Uterus (tissue), 4 donors: Measurements from ENCODE around the gene ELOVL2. TPM values are rescaled to one million over a fixed set of nuclear protein-coding genes. Genes with fewer than 3 reads are reported as not detected.

Source experiments
- DNase-seq, 2 donors: peaks; one replicate each; pipeline ENCODE4 v3.0.0-alpha.2; 2019 to 2020
- H3K27ac ChIP-seq, 2 donors: fragments of 200-600 bp; sonication (generic); 1 replicate in 1 of 2; 2 replicates in 1 of 2; pipeline ENCODE4 v1.5.1; 2016 to 2018
- H3K27me3 ChIP-seq, 2 donors: fragments of 200-600 bp; sonication (generic); one replicate each; pipeline ENCODE4 v1.5.1; 2018 to 2019; ENCODE audit warnings: control low read depth in 1 of 2
- H3K36me3 ChIP-seq, 2 donors: fragments of 200-600 bp; sonication (generic); one replicate each; pipeline ENCODE4 v1.5.1; 2019; ENCODE audit warnings: control low read depth in 1 of 2
- H3K4me1 ChIP-seq, 2 donors: fragments of 200-600 bp; sonication (generic); one replicate each; pipeline ENCODE4 v1.5.1; 2018 to 2019; ENCODE audit warnings: control low read depth in 1 of 2
- H3K4me3 ChIP-seq, 2 donors: fragments of 200-600 bp; sonication (generic); 1 replicate in 1 of 2; 2 replicates in 1 of 2; pipeline ENCODE4 v1.5.1; 2018 to 2019; ENCODE audit warnings: mild to moderate bottlenecking in 1 of 2
- H3K9me3 ChIP-seq, 2 donors: fragments of 200-600 bp; sonication (generic); one replicate each; pipeline ENCODE4 v1.5.1; 2019; ENCODE audit warnings: control low read depth in 1 of 2
- POLR2A ChIP-seq, 2 donors: fragments of 450-650 bp; IDR thresholded peaks; one replicate each; pipeline ENCODE4 v1.6.1; 2016; ENCODE audit warnings: antibody characterized with exemption in 2 of 2, mild to moderate bottlenecking in 1 of 2, moderate library complexity in 1 of 2
- intact Hi-C: fragments of 100-400 bp; cut with DNase I; formaldehyde crosslinking; loops from one replicate; pipeline ENCODE4 v1.15.1; 2023; ENCODE audit warnings: low total_unique reads
- total RNA-seq, 4 donors: library from RNA; depleted of rRNA in 3 of 4; stranded (reverse); fragments of >200 nt in 3 of 4; gene quantifications; one replicate each; pipeline versions ENCODE4 v1.1.0 to v1.2.4, GENCODE V29; 2014 to 2023
- TF ChIP-seq, protein P1 (sequence below), 4 experiments: fragments of 200-600 bp in 2 of 4; fragments of 450-650 bp in 2 of 4; sonication (generic) in 2 of 4; IDR thresholded peaks; one replicate each; pipeline ENCODE4 v1.5.1; 2016 to 2019; ENCODE audit warnings: antibody characterized with exemption in 4 of 4, mild to moderate bottlenecking in 2 of 4, moderate library complexity in 1 of 4
- donor health status: DM: yes; HTN: yes; CAD: no.

ELOVL2 gene
- total RNA-seq, 4 donors from 2014 or later: 0.09 to 3.5 TPM; not detected in 2

DNA sequence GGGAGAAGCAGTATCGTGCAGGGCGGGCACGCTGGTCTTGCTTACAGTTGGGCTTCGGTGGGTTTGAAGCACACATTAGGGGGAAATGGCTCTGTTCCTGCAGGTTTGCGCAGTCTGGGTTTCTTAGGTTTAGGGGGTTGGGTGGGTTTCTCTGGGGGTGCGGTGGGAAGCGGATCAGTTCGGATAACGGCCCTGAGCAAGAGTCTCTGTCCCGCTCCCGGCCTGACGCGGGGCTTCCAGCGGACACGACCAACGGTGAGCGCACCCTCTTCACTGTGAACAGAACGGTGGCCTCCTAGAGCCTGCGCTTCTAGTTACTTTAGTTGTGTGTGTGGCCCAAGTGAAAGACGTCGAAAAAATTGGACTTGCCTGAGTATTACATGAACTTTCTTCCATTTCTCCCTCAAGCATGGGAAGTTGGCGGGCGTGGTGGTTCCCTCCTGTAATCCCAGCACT lies 635 bp upstream of the ELOVL2 start:
- DNase-seq: no peak
- intact Hi-C loops: no loop called here
- peaks cover 4 to 24% of the 10 kb centered on the region in 2 donors for H3K27me3 ChIP-seq

GRCh38 chr6:11043378-11043960 lies 636 bp downstream of the ELOVL2 start:
- peaks cover 4 to 20% of the 10 kb centered on the region in 2 donors for H3K27me3 ChIP-seq
- DNase-seq: no peak
- no peaks in the 10 kb centered on the region for H3K36me3 ChIP-seq
- H3K4me3 ChIP-seq: peak overlapping the region; percentile 23 to 35
- TF ChIP-seq, protein P1, sequence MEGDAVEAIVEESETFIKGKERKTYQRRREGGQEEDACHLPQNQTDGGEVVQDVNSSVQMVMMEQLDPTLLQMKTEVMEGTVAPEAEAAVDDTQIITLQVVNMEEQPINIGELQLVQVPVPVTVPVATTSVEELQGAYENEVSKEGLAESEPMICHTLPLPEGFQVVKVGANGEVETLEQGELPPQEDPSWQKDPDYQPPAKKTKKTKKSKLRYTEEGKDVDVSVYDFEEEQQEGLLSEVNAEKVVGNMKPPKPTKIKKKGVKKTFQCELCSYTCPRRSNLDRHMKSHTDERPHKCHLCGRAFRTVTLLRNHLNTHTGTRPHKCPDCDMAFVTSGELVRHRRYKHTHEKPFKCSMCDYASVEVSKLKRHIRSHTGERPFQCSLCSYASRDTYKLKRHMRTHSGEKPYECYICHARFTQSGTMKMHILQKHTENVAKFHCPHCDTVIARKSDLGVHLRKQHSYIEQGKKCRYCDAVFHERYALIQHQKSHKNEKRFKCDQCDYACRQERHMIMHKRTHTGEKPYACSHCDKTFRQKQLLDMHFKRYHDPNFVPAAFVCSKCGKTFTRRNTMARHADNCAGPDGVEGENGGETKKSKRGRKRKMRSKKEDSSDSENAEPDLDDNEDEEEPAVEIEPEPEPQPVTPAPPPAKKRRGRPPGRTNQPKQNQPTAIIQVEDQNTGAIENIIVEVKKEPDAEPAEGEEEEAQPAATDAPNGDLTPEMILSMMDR (IDR thresholded peaks at IDR 0.05): no peak
- no peak for TF ChIP-seq POLR2A (IDR thresholded peaks at IDR 0.05)
- H3K4me1 ChIP-seq: peaks cover 0 to 5% of the 10 kb centered on the region in 2 donors
- no peak overlapping the region for H3K27ac ChIP-seq
- intact Hi-C loops: no loop called here
- H3K9me3 ChIP-seq: no peaks in the 10 kb centered on the region

More for the DNA sequence above, 635 bp upstream of the ELOVL2 start:
- Histone ChIP-seq H3K36me3 (no peaks in the 10 kb centered on the region), H3K9me3 (no peaks in the 10 kb centered on the region), H3K4me1 (peaks cover 0 to 5% of the 10 kb centered on the region in 2 donors), H3K27ac (no peak overlapping the region), H3K4me3 (no peak overlapping the region)
- TF ChIP-seq, protein P1 (IDR thresholded peaks at IDR 0.05): no peak
- TF ChIP-seq POLR2A (IDR thresholded peaks at IDR 0.05): no peak

DNA sequence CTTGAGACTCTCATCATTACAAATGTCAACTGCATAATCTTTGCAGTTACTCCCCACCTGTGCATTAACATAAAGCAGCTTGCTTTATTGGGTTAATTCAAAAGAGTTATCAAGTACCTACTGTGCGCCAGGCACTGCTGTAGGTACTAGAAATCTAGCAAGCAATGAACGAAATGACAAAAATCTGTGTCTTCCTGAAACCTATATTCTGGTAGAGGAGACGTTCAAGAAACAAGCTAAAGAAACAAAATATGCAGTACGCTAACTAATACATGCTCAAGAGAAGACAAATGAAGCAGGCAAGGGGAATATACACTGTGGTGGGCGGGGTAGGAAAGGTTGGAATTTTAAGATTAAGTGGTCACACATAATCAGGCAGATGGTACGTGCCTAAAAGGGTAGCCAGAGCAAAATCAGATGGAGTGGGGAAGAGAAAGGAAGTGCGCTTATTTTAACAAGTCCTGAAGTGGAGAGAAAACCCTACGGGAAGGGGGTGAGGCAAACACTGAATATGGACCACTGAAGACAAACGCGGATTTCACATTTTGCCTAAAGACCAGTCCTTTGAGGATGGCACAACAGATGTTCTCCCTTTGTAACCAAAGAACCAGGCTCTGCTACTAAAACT lies 1.2 kb downstream of the ELOVL2 start:
- no peak for DNase-seq
- H3K4me1 ChIP-seq: peaks cover 0 to 5% of the 10 kb centered on the region in 2 donors
- no peak overlapping the region for H3K4me3 ChIP-seq
- intact Hi-C loops: no loop called here
- no peaks in the 10 kb centered on the region for H3K36me3 ChIP-seq
- no peak for TF ChIP-seq POLR2A (IDR thresholded peaks at IDR 0.05)
- TF ChIP-seq, protein P1 (IDR thresholded peaks at IDR 0.05): no peak
- no peaks in the 10 kb centered on the region for H3K9me3 ChIP-seq
- peaks cover 4 to 20% of the 10 kb centered on the region in 2 donors for H3K27me3 ChIP-seq
- no peak overlapping the region for H3K27ac ChIP-seq

DNA sequence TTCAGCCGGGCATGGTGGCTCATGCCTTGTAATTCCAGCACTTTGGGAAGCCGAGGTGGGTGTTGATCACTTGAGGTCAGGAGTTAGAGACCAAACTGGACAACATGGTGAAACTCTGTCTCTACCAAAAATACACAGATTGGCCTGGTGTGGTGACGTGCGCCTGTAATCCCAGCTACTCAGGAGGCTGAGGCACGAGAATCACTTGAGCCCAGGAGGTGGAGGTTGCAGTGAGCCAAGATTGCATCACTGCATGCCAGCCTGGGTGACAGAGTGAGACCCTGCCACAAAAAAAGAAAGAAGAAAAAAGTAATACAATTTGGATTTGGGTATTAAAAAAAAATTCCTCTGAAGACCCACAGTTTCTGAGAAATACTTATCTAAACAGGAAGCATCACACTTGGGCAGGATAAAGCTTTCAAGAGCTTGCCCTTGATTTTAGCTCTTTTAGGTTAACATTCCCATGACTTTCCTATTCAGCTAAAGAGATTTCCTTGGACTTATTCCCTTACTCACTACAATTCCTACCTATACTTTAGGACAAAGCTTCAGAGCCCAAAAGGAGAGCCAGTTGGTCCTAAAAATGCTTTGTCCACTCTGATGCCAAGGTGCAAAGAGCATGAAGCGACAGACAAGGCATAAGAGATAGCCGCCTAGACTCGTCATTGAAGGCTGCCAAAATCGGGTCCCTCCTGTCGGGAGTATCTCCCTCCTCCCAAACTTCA lies 1.9 kb downstream of the ELOVL2 start:
- no peak for DNase-seq
- no peak for TF ChIP-seq POLR2A (IDR thresholded peaks at IDR 0.05)
- TF ChIP-seq, protein P1 (IDR thresholded peaks at IDR 0.05): no peak
- intact Hi-C loops: no loop called here
- Histone ChIP-seq H3K27ac (no peak overlapping the region), H3K4me1 (peaks cover 0 to 5% of the 10 kb centered on the region in 2 donors), H3K4me3 (no peak overlapping the region), H3K27me3 (peaks cover 4 to 20% of the 10 kb centered on the region in 2 donors), H3K36me3 (no peaks in the 10 kb centered on the region), H3K9me3 (no peaks in the 10 kb centered on the region)

DNA sequence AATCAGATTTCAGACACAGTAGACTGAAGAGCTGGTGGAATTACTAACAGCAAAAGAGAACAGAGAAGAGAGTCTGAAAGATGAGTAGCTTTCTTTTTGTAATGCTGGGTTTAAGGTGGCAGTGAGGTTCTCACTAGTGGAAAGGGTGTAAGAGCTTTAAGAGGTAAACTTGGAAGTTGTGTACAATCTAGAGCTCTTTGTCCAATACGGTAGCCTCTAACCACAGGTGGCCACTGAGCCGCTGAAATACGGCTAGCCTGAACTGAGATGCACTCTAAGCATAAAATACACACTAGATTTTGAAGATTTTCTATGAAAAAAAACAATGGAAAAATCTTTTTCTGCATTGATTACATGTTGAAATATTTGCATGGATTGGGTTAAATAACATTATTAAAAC lies 4.0 kb downstream of the ELOVL2 start:
- H3K27me3 ChIP-seq: peaks cover 4 to 6% of the 10 kb centered on the region in 2 donors
- TF ChIP-seq, protein P1 (IDR thresholded peaks at IDR 0.05): no peak
- TF ChIP-seq POLR2A (IDR thresholded peaks at IDR 0.05): no peak
- H3K4me3 ChIP-seq: no peak overlapping the region
- intact Hi-C loops: no loop called here
- no peak overlapping the region for H3K27ac ChIP-seq
- no peak for DNase-seq
- H3K36me3 ChIP-seq: no peaks in the 10 kb centered on the region
- peaks cover 0 to 5% of the 10 kb centered on the region in 2 donors for H3K4me1 ChIP-seq
- no peaks in the 10 kb centered on the region for H3K9me3 ChIP-seq
